OCI-LY7 (cell line): ENCODE data around the gene NRG2. TPM values are rescaled to one million over a fixed set of nuclear protein-coding genes. Genes with fewer than 3 reads are reported as not detected.

Source experiments
- BruUV-seq: library from RNA; stranded (reverse); fragments of 400-500 nt; replicated peaks from 2 replicates; lab custom pipeline; 2021; lab: Mats Ljungman, UMichigan
- CTCF ChIA-PET: fragments of 300-600 bp; sonication (Branson Sonifier 250); formaldehyde crosslinking; loops from one replicate; lab custom pipeline; 2022; ENCODE audit warnings: antibody characterized with exemption; ENCODE audit not compliant: unreplicated experiment; lab: Charles Lee
- POLR2A ChIA-PET: fragments of 300-600 bp; sonication (Branson Sonifier 250); formaldehyde crosslinking; loops from one replicate; lab custom pipeline; 2022; ENCODE audit warnings: antibody characterized with exemption; lab: Charles Lee
- DNase-seq: peaks from one replicate; pipeline ENCODE4 v3.0.0-alpha.2; 2015; ENCODE audit warnings: low spot score
- H2AFZ ChIP-seq: fragments of 200-600 bp; sonication (generic), shearing (Covaris generic); 2 replicates; pipeline ENCODE4 v1.6.1; 2014; ENCODE audit warnings: mild to moderate bottlenecking, antibody characterized with exemption, low read length, moderate library complexity
- H3K27ac ChIP-seq: fragments of 200-600 bp; sonication (generic); 2 replicates; pipeline ENCODE4 v1.5.1; 2014; ENCODE audit warnings: mixed run types, low read depth, mild to moderate bottlenecking, moderate library complexity, low read length, inconsistent platforms; ENCODE audit not compliant: poor library complexity, severe bottlenecking
- H3K36me3 ChIP-seq: fragments of 200-600 bp; sonication (generic); 2 replicates; pipeline ENCODE4 v1.6.1; 2014; ENCODE audit warnings: mild to moderate bottlenecking, antibody characterized with exemption, low read length, moderate library complexity, mixed read lengths; ENCODE audit not compliant: insufficient read depth
- H3K4me1 ChIP-seq: fragments of 200-600 bp; sonication (generic); 2 replicates; pipeline ENCODE4 v1.5.1; 2014; ENCODE audit warnings: mild to moderate bottlenecking, low read length; ENCODE audit not compliant: insufficient read depth, poor library complexity, severe bottlenecking
- H3K4me2 ChIP-seq: fragments of 200-600 bp; sonication (generic); 2 replicates; pipeline ENCODE4 v1.6.1; 2014; ENCODE audit warnings: mild to moderate bottlenecking, low read length
- H3K4me3 ChIP-seq: fragments of 200-600 bp; sonication (generic); 2 replicates; pipeline ENCODE4 v1.5.1; 2014; ENCODE audit warnings: mild to moderate bottlenecking, low read depth, low read length; ENCODE audit not compliant: poor library complexity, severe bottlenecking
- H3K79me2 ChIP-seq: fragments of 200-600 bp; sonication (generic); 2 replicates; pipeline ENCODE4 v1.6.1; 2016; ENCODE audit warnings: low read depth, mild to moderate bottlenecking, low read length, moderate library complexity, mixed read lengths; ENCODE audit not compliant: insufficient read depth
- H3K9me2 ChIP-seq: fragments of 200-600 bp; sonication (generic); 2 replicates; pipeline ENCODE4 v1.6.1; 2016; ENCODE audit warnings: mild to moderate bottlenecking, low read length, mixed read lengths; ENCODE audit not compliant: insufficient read depth
- H3K9me3 ChIP-seq: fragments of 200-600 bp; sonication (generic); 2 replicates; pipeline ENCODE4 v1.6.1; 2014; ENCODE audit warnings: mild to moderate bottlenecking, mixed run types, low read length, mixed read lengths
- H4K20me1 ChIP-seq: fragments of 200-600 bp; sonication (generic); 2 replicates; pipeline ENCODE4 v1.6.1; 2014; ENCODE audit warnings: mild to moderate bottlenecking, antibody characterized with exemption, low read length, moderate library complexity, mixed read lengths; ENCODE audit not compliant: insufficient read depth
- CTCF ChIP-seq: fragments of 200-600 bp; sonication (generic); conservative IDR thresholded peaks from 2 replicates; pipeline ENCODE4 v1.5.1; 2014; ENCODE audit warnings: mild to moderate bottlenecking, antibody characterized with exemption, low read length, moderate library complexity, mixed read lengths
- EZH2phosphoT487 ChIP-seq: fragments of 200-600 bp; sonication (generic); IDR thresholded peaks from 2 replicates; pipeline ENCODE4 v1.6.1; 2018; ENCODE audit warnings: low read depth, borderline replicate concordance, mild to moderate bottlenecking, mixed run types, antibody characterized with exemption, low read length, moderate library complexity, mixed read lengths
- intact Hi-C: fragments of 100-400 bp; cut with micrococcal nuclease; formaldehyde crosslinking; loops from one replicate; pipeline ENCODE4 v1.10.0; 2022; ENCODE audit not compliant: unreplicated experiment
- total RNA-seq, 2 experiments: library from RNA; depleted of rRNA in 1 of 2; stranded (reverse); fragments of >200 nt in 1 of 2; shearing (Covaris generic) in 1 of 2; gene quantifications; 2 replicates each; pipeline ENCODE4 v1.2.3, GENCODE V29; 2014 to 2022

NRG2 gene
- total RNA-seq, 2 experiments from 2014 or later = 1.7 TPM; not detected in 1

- H2AFZ ChIP-seq = no peak overlapping the region
- no peaks in the 10 kb centered on the region for H3K9me3 ChIP-seq
- H3K4me2 ChIP-seq = no peak overlapping the region
- H3K4me3 ChIP-seq = no peak overlapping the region
- POLR2A ChIA-PET = no interaction called here
- no peaks in the 10 kb centered on the region for H3K79me2 ChIP-seq
- no peak for TF ChIP-seq CTCF
- no peaks in the 10 kb centered on the region for H4K20me1 ChIP-seq
- no peaks in the 10 kb centered on the region for H3K36me3 ChIP-seq
- no peaks in the 10 kb centered on the region for H3K9me2 ChIP-seq
- intact Hi-C loops = no loop called here
- CTCF ChIA-PET = no interaction called here
- no peak overlapping the region for H3K27ac ChIP-seq
- no peak for DNase-seq
- H3K4me1 ChIP-seq = no peaks in the 10 kb centered on the region
- no TSS peak for BruUV-seq
Observed at GRCh38 chr5:140010798-140011197, 32.3 kb downstream of the NRG2 start.

- Histone ChIP-seq H3K27ac (no peak overlapping the region), H3K79me2 (no peaks in the 10 kb centered on the region), H3K36me3 (no peaks in the 10 kb centered on the region), H4K20me1 (no peaks in the 10 kb centered on the region), H2AFZ (no peak overlapping the region), H3K4me2 (no peak overlapping the region), H3K4me1 (no peaks in the 10 kb centered on the region), H3K4me3 (no peak overlapping the region), H3K9me2 (no peaks in the 10 kb centered on the region), H3K9me3 (no peaks in the 10 kb centered on the region)
- DNase-seq = no peak
- no TSS peak for BruUV-seq
- intact Hi-C loops = no loop called here
- ChIA-PET CTCF (no interaction called here), POLR2A (no interaction called here)
- TF ChIP-seq CTCF (no peak), EZH2phosphoT487 (no peak)
Observed at GRCh38 chr5:140007311-140007710, 35.8 kb downstream of the NRG2 start.

GRCh38 chr5:140005145-140005591 is 37.9 kb downstream of the NRG2 start:
- CTCF ChIA-PET = no interaction called here
- POLR2A ChIA-PET = no interaction called here
- Histone ChIP-seq H2AFZ (no peak overlapping the region), H3K79me2 (no peaks in the 10 kb centered on the region), H3K36me3 (no peaks in the 10 kb centered on the region), H3K4me2 (no peak overlapping the region), H3K9me3 (no peaks in the 10 kb centered on the region), H3K27ac (no peak overlapping the region), H3K4me3 (no peak overlapping the region), H3K4me1 (no peaks in the 10 kb centered on the region), H3K9me2 (no peaks in the 10 kb centered on the region), H4K20me1 (no peaks in the 10 kb centered on the region)
- DNase-seq = no peak
- TF ChIP-seq CTCF = no peak
- no peak for TF ChIP-seq EZH2phosphoT487
- intact Hi-C loops = no loop called here
- no TSS peak for BruUV-seq
